GM23338 (cell line): ENCODE results near the gene MTIF2. TPM values are rescaled to one million over a fixed set of nuclear protein-coding genes. Genes with fewer than 3 reads are reported as not detected.

Source experiments
- ATAC-seq: fragments of 200-7000 bp; cut with Tn5 transposase; 3 replicates; pipeline ENCODE4 v1.9.1; 2020
- DNase-seq: peaks from one replicate; pipeline ENCODE4 v3.0.0-alpha.2; 2015; ENCODE audit warnings: low spot score
- H2AFZ ChIP-seq: fragments of 200-600 bp; sonication (generic); 2 replicates; pipeline ENCODE4 v1.8.0; 2016; ENCODE audit warnings: antibody characterized with exemption, mild to moderate bottlenecking, moderate library complexity
- H3F3A ChIP-seq: fragments of 200-600 bp; sonication (generic); replicated peaks from 2 replicates; pipeline ENCODE4 v1.8.0; 2017; ENCODE audit warnings: antibody characterized with exemption, mixed run types, low read depth
- H3K27ac ChIP-seq: fragments of 200-600 bp; sonication (generic); 2 replicates; pipeline ENCODE4 v1.6.1; 2016; ENCODE audit warnings: low read depth
- H3K27me3 ChIP-seq: fragments of 200-600 bp; sonication (generic); 2 replicates; pipeline ENCODE4 v1.8.0; 2016; ENCODE audit warnings: mild to moderate bottlenecking, mixed run types, moderate library complexity; ENCODE audit not compliant: insufficient read depth
- H3K36me3 ChIP-seq: fragments of 200-600 bp; sonication (generic); 2 replicates; pipeline ENCODE4 v1.8.0; 2016; ENCODE audit warnings: mild to moderate bottlenecking; ENCODE audit not compliant: insufficient read depth
- H3K4me1 ChIP-seq: fragments of 200-600 bp; sonication (generic); 2 replicates; pipeline ENCODE4 v1.8.0; 2016; ENCODE audit warnings: mild to moderate bottlenecking, moderate library complexity; ENCODE audit not compliant: insufficient read depth
- H3K4me2 ChIP-seq: fragments of 200-600 bp; sonication (generic); 2 replicates; pipeline ENCODE4 v1.7.1; 2017; ENCODE audit warnings: mixed run types
- H3K4me3 ChIP-seq: fragments of 200-600 bp; sonication (generic); 2 replicates; pipeline ENCODE4 v1.6.1; 2016; ENCODE audit warnings: mixed run types
- H3K79me2 ChIP-seq: fragments of 200-600 bp; sonication (generic); replicated peaks from 2 replicates; pipeline ENCODE4 v1.8.0; 2017; ENCODE audit warnings: mild to moderate bottlenecking; ENCODE audit not compliant: insufficient read depth
- H3K9me2 ChIP-seq: fragments of 200-600 bp; sonication (generic); 2 replicates; pipeline ENCODE4 v1.8.0; 2017; ENCODE audit not compliant: insufficient read depth
- H4K20me1 ChIP-seq: fragments of 200-600 bp; sonication (generic); replicated peaks from 2 replicates; pipeline ENCODE4 v1.8.0; 2017; ENCODE audit warnings: mild to moderate bottlenecking; ENCODE audit not compliant: insufficient read depth
- H3K27ac Mint-ChIP-seq: 2 replicates; pipeline ENCODE4 v1.8.0; 2020; ENCODE audit warnings: inconsistent platforms, mild to moderate bottlenecking, moderate library complexity, mixed read lengths
- H3K27me3 Mint-ChIP-seq: 3 replicates; pipeline ENCODE4 v1.8.0; 2022; ENCODE audit warnings: low read depth, mild to moderate bottlenecking, moderate library complexity, mixed read lengths, inconsistent platforms; ENCODE audit not compliant: insufficient read depth, poor library complexity
- H3K36me3 Mint-ChIP-seq: 3 replicates; pipeline ENCODE4 v1.8.0; 2021; ENCODE audit warnings: low read depth, mild to moderate bottlenecking, inconsistent platforms, moderate library complexity, mixed read lengths
- H3K4me1 Mint-ChIP-seq: 3 replicates; pipeline ENCODE4 v1.8.0; 2020; ENCODE audit warnings: mild to moderate bottlenecking, inconsistent platforms, mixed read lengths
- H3K4me3 Mint-ChIP-seq: 3 replicates; pipeline ENCODE4 v1.8.0; 2021; ENCODE audit warnings: moderate library complexity, mild to moderate bottlenecking, inconsistent platforms, mixed read lengths
- H3K9me3 Mint-ChIP-seq: 3 replicates; pipeline ENCODE4 v1.8.0; 2020; ENCODE audit warnings: moderate library complexity, mild to moderate bottlenecking, inconsistent platforms, mixed read lengths
- CREB1 ChIP-seq: fragments of 250-450 bp; sonication (Bioruptor Pico); IDR thresholded peaks from 2 replicates; pipeline ENCODE4 v1.5.0; 2020; ENCODE audit warnings: low read depth, mild to moderate bottlenecking, moderate library complexity
- CTCF ChIP-seq, 2 experiments: fragments of 200-600 bp in 1 of 2; sonication (generic) in 1 of 2; conservative IDR thresholded peaks; 2 replicates each; pipeline versions ENCODE4 v1.5.1 to v1.6.1; 2016 to 2017; ENCODE audit warnings: antibody characterized with exemption in 2 of 2, low read depth in 2 of 2, mild to moderate bottlenecking in 2 of 2, moderate library complexity in 1 of 2
- ETS1 ChIP-seq: IDR thresholded peaks from 2 replicates; pipeline ENCODE4 v1.6.1; 2016; ENCODE audit warnings: antibody characterized with exemption
- EZH2 ChIP-seq: fragments of 200-600 bp; sonication (generic); IDR thresholded peaks from one replicate; pipeline ENCODE4 v1.8.0; 2017; ENCODE audit warnings: antibody characterized with exemption, mild to moderate bottlenecking, low read depth; ENCODE audit not compliant: unreplicated experiment
- NANOG ChIP-seq: IDR thresholded peaks from 2 replicates; pipeline ENCODE4 v1.6.1; 2016; ENCODE audit warnings: antibody characterized with exemption, borderline replicate concordance
- REST ChIP-seq: IDR thresholded peaks from one replicate; pipeline ENCODE4 v1.6.1; 2018; ENCODE audit warnings: antibody characterized with exemption; ENCODE audit not compliant: unreplicated experiment
- STAT1 ChIP-seq: IDR thresholded peaks from one replicate; pipeline ENCODE4 v1.6.1; 2016; ENCODE audit warnings: antibody characterized with exemption; ENCODE audit not compliant: unreplicated experiment
- ZNF114 ChIP-seq: fragments of 250-450 bp; sonication (Bioruptor Pico); IDR thresholded peaks from 2 replicates; pipeline ENCODE4 v1.5.0; 2020; ENCODE audit warnings: mild to moderate bottlenecking, moderate library complexity
- ZNF331 ChIP-seq: fragments of 250-450 bp; sonication (Bioruptor Pico); IDR thresholded peaks from 2 replicates; pipeline ENCODE4 v1.5.0; 2020; ENCODE audit warnings: low read depth, mild to moderate bottlenecking, moderate library complexity
- ZNF462 ChIP-seq: fragments of 250-450 bp; sonication (Bioruptor Pico); IDR thresholded peaks from 2 replicates; pipeline ENCODE4 v1.5.0; 2020; ENCODE audit warnings: mild to moderate bottlenecking, moderate library complexity
- polyA plus RNA-seq: library from polyadenylated mRNA; unstranded; fragments of >200 nt; fragmentation: Nextera tagmentation; extraction: Ambion mirVana; gene quantifications from 2 replicates; pipeline ENCODE4 v1.2.1, GENCODE V29; 2016
- total RNA-seq: library from RNA; depleted of rRNA; stranded (reverse); fragments of >200 nt; shearing (Covaris generic); gene quantifications from 2 replicates; pipeline ENCODE4 v1.2.3, GENCODE V29; 2014

The MTIF2 gene
- total and polyA plus RNA-seq, 2 experiments from 2014 or later = 32.5 to 38.9 TPM

- no peak for TF ChIP-seq REST
- TF ChIP-seq ZNF331 (CRISPR knock-in tag) = no peak
- TF ChIP-seq NANOG = no peak
- no peak for TF ChIP-seq STAT1
- no peak for TF ChIP-seq CREB1 (CRISPR knock-in tag)
- no peak for TF ChIP-seq EZH2
- TF ChIP-seq ZNF114 (CRISPR knock-in tag) = no peak
- no peak for TF ChIP-seq CTCF (conservative IDR thresholded peaks at IDR 0.05; ENCODE audit: low read depth in 2 of 2)
Measured at GRCh38 chr2:55301277-55301676, 32.2 kb upstream of the MTIF2 start (continued).

- no peak overlapping the region for H3K27ac ChIP-seq
- no peak for ATAC-seq
- H2AFZ ChIP-seq = no peak overlapping the region
- H3K4me1 Mint-ChIP-seq = no peaks in the 10 kb centered on the region
- H3K9me3 Mint-ChIP-seq = no peaks in the 10 kb centered on the region
- peaks cover 25% of the 10 kb centered on the region; the same call in 2 of the 3 replicates for H3K36me3 Mint-ChIP-seq
- peaks cover 25% of the 10 kb centered on the region for H3K36me3 ChIP-seq
- H3K4me2 ChIP-seq = no peak overlapping the region
- DNase-seq = no peak
- no peaks in the 10 kb centered on the region for H3K4me1 ChIP-seq
- no peak overlapping the region for H3K4me3 Mint-ChIP-seq
- no peaks in the 10 kb centered on the region for H3F3A ChIP-seq
- H3K27me3 ChIP-seq = no peaks in the 10 kb centered on the region
- no peaks in the 10 kb centered on the region for H3K79me2 ChIP-seq
- no peaks in the 10 kb centered on the region for H4K20me1 ChIP-seq
- H3K4me3 ChIP-seq = no peak overlapping the region
- no peaks in the 10 kb centered on the region for H3K27me3 Mint-ChIP-seq
- H3K9me2 ChIP-seq = no peaks in the 10 kb centered on the region
- no peak overlapping the region for H3K27ac Mint-ChIP-seq
- no peak for TF ChIP-seq ZNF114 (CRISPR knock-in tag)
- TF ChIP-seq EZH2 = no peak
- TF ChIP-seq CREB1 (CRISPR knock-in tag) = no peak
- no peak for TF ChIP-seq ETS1
- TF ChIP-seq CTCF (conservative IDR thresholded peaks at IDR 0.05; ENCODE audit: low read depth in 2 of 2) = no peak
- no peak for TF ChIP-seq ZNF462
Measured at GRCh38 chr2:55296393-55296792, 27.4 kb upstream of the MTIF2 start.
